H1 (cell line): ENCODE results near the gene ZBTB38.

ENCODE experiments used
- ASH2L ChIP-seq: fragments of 200-600, 300-600 bp; sonication (generic); IDR thresholded peaks from one replicate; pipeline ENCODE4 v1.7.1; 2017; ENCODE audit warnings: low read length
- CBX5 ChIP-seq: fragments of 300-800, 300-1000 bp; sonication (generic); IDR thresholded peaks from 2 replicates; pipeline ENCODE4 v1.7.1; 2016; ENCODE audit warnings: antibody characterized with exemption, low read length, low read depth
- CTCF ChIP-seq, 3 experiments: IDR thresholded peaks; 1 replicate in 2 of 3; 2 replicates in 1 of 3; pipeline versions ENCODE4 v1.5.1 to v1.6.1; 2011; ENCODE audit warnings: low read length in 3 of 3, mild to moderate bottlenecking in 3 of 3, inconsistent platforms in 2 of 3, low read depth in 1 of 3, moderate library complexity in 1 of 3; ENCODE audit not compliant: insufficient read depth in 1 of 3; ENCODE audit errors: control extremely low read depth in 1 of 3
- E2F6 ChIP-seq: IDR thresholded peaks from 2 replicates; pipeline ENCODE4 v1.6.1; 2012; ENCODE audit warnings: inconsistent platforms
- EP300 ChIP-seq, 2 experiments: IDR thresholded peaks; 1 replicate in 1 of 2; 2 replicates in 1 of 2; pipeline ENCODE4 v1.6.1; 2011 to 2012; ENCODE audit warnings: low read depth in 2 of 2, low read length in 2 of 2, mild to moderate bottlenecking in 2 of 2, borderline replicate concordance in 1 of 2, inconsistent platforms in 1 of 2, moderate library complexity in 1 of 2
- POLR2A ChIP-seq, 2 experiments: IDR thresholded peaks; 1 replicate in 1 of 2; 2 replicates in 1 of 2; pipeline ENCODE4 v1.6.1; 2011; ENCODE audit warnings: low read depth in 2 of 2, low read length in 2 of 2, mild to moderate bottlenecking in 2 of 2; ENCODE audit errors: control extremely low read depth in 1 of 2
- POLR2AphosphoS5 ChIP-seq: IDR thresholded peaks from 2 replicates; pipeline ENCODE4 v1.6.1; 2011; ENCODE audit warnings: low read depth, low read length
- RAD21 ChIP-seq, 2 experiments: IDR thresholded peaks in 1 of 2; conservative IDR thresholded peaks in 1 of 2; 2 replicates each; pipeline ENCODE4 v1.6.1; 2011; ENCODE audit warnings: low read depth in 2 of 2, low read length in 2 of 2, improper control_type of control experiment in 1 of 2, inconsistent platforms in 1 of 2, mild to moderate bottlenecking in 1 of 2, moderate library complexity in 1 of 2
- SIN3A ChIP-seq, 2 experiments: IDR thresholded peaks in 1 of 2; conservative IDR thresholded peaks in 1 of 2; 2 replicates each; pipeline ENCODE4 v1.6.1; 2011 to 2012; ENCODE audit warnings: low read length in 2 of 2, improper control_type of control experiment in 1 of 2, low read depth in 1 of 2, mild to moderate bottlenecking in 1 of 2
- SRF ChIP-seq: IDR thresholded peaks from 2 replicates; pipeline ENCODE4 v1.6.1; 2011; ENCODE audit warnings: mild to moderate bottlenecking, low read depth, low read length, moderate library complexity
- TBP ChIP-seq: IDR thresholded peaks from 2 replicates; pipeline ENCODE4 v1.6.1; 2011; ENCODE audit warnings: low read depth, low read length, improper control_type of control experiment

GRCh38 chr3:141343077-141343476, 25.2 kb upstream of the ZBTB38 start:
- TF ChIP-seq POLR2AphosphoS5, result no peak
- TF ChIP-seq E2F6, result no peak
- no peak for TF ChIP-seq POLR2A (IDR thresholded peaks at IDR 0.05; ENCODE audit: control extremely low read depth in 1 of 2, low read depth in 2 of 2, low read length in 2 of 2)
- TF ChIP-seq CTCF (IDR thresholded peaks at IDR 0.05; ENCODE audit: control extremely low read depth in 1 of 3, insufficient read depth in 1 of 3, low read depth in 1 of 3, low read length in 3 of 3), result no peak
- TF ChIP-seq EP300 (IDR thresholded peaks at IDR 0.05; ENCODE audit: borderline replicate concordance in 1 of 2, low read depth in 2 of 2, low read length in 2 of 2), result no peak
- no peak for TF ChIP-seq SRF
- TF ChIP-seq CBX5, result no peak
- no peak for TF ChIP-seq ASH2L
- no peak for TF ChIP-seq RAD21 (IDR thresholded peaks at IDR 0.05 in 1 of 2, conservative IDR thresholded peaks at IDR 0.05 in 1 of 2; ENCODE audit: low read depth in 2 of 2, low read length in 2 of 2)
- TF ChIP-seq SIN3A (conservative IDR thresholded peaks at IDR 0.05 in 1 of 2, IDR thresholded peaks at IDR 0.05 in 1 of 2; ENCODE audit: low read depth in 1 of 2, low read length in 2 of 2), result no peak
- no peak for TF ChIP-seq TBP
